Stimulated activated CD8-positive, alpha-beta memory T cell treated with anti-CD3 and anti-CD28 coated beads, Interleukin-15, amount 100 ng/mL, for 1 hour (primary cell): ENCODE measurements around the gene ITGA1.

Source experiments
- DNase-seq: peaks from one replicate; pipeline ENCODE4 v3.0.0-alpha.2; 2020; ENCODE audit warnings: low read depth

The ITGA1 gene

GRCh38 chr5:52772668-52773067, 15.0 kb upstream of the ITGA1 start:
- no peak for DNase-seq

- no peak for DNase-seq
These were observed 14.4 kb upstream of the ITGA1 start for GRCh38 chr5:52773342-52773741.

- no peak for DNase-seq
These were observed 13.7 kb upstream of the ITGA1 start for GRCh38 chr5:52774005-52774410.

- DNase-seq: no peak
These were observed 11.6 kb upstream of the ITGA1 start for GRCh38 chr5:52776116-52776515.

- no peak for DNase-seq
These were observed 10.5 kb upstream of the ITGA1 start for GRCh38 chr5:52777186-52777585.

GRCh38 chr5:52778781-52779180, 8.9 kb upstream of the ITGA1 start:
- DNase-seq: no peak

GRCh38 chr5:52779213-52779612, 8.5 kb upstream of the ITGA1 start:
- DNase-seq: no peak

- DNase-seq: no peak
These were observed 4.3 kb upstream of the ITGA1 start for GRCh38 chr5:52783226-52783959.

- no peak for DNase-seq
These were observed 3.0 kb upstream of the ITGA1 start for GRCh38 chr5:52784737-52785136.

- no peak for DNase-seq
These were observed 1.3 kb upstream of the ITGA1 start for GRCh38 chr5:52786391-52786790.

- no peak for DNase-seq
These were observed 642 bp upstream of the ITGA1 start for GRCh38 chr5:52786949-52787599.

GRCh38 chr5:52788505-52788821, 747 bp downstream of the ITGA1 start:
- DNase-seq: no peak

GRCh38 chr5:52789378-52789777, 1.7 kb downstream of the ITGA1 start:
- no peak for DNase-seq

- DNase-seq: no peak
These were observed 2.1 kb downstream of the ITGA1 start for GRCh38 chr5:52789851-52790250.

- DNase-seq: no peak
These were observed 3.6 kb downstream of the ITGA1 start for GRCh38 chr5:52791366-52791765.

- no peak for DNase-seq
These were observed 6.8 kb downstream of the ITGA1 start for GRCh38 chr5:52794519-52794918.

GRCh38 chr5:52796031-52796430, 8.3 kb downstream of the ITGA1 start:
- DNase-seq: no peak

GRCh38 chr5:52796516-52797103, 8.9 kb downstream of the ITGA1 start:
- no peak for DNase-seq

GRCh38 chr5:52798938-52799337, 11.2 kb downstream of the ITGA1 start:
- DNase-seq: no peak

- no peak for DNase-seq
These were observed 11.8 kb downstream of the ITGA1 start for GRCh38 chr5:52799358-52799982.

- DNase-seq: peak; percentile 90
These were observed 12.3 kb downstream of the ITGA1 start for GRCh38 chr5:52799983-52800393.

- DNase-seq: no peak
These were observed 12.9 kb downstream of the ITGA1 start for GRCh38 chr5:52800394-52801213.
